HCT116 (cell line): ENCODE results near the gene UROS.

ENCODE experiments used
- ATF3 ChIP-seq: IDR thresholded peaks from 2 replicates; pipeline ENCODE4 v1.6.1; 2012
- CBX3 ChIP-seq: IDR thresholded peaks from 2 replicates; pipeline ENCODE4 v1.6.1; 2012; ENCODE audit warnings: low read depth
- CEBPB ChIP-seq: IDR thresholded peaks from 2 replicates; pipeline ENCODE4 v1.6.1; 2012; ENCODE audit warnings: low read depth
- CTCF ChIP-seq, 3 experiments: fragments of 200-600 bp in 1 of 3; sonication (generic) in 1 of 3; IDR thresholded peaks in 2 of 3; conservative IDR thresholded peaks in 1 of 3; 2 replicates each; pipeline ENCODE4 v1.5.1; 2012 to 2017; ENCODE audit warnings: low read depth in 2 of 3, low read length in 2 of 3, antibody characterized with exemption in 1 of 3, borderline replicate concordance in 1 of 3, control low read depth in 1 of 3, mild to moderate bottlenecking in 1 of 3, mixed read lengths in 1 of 3, mixed run types in 1 of 3, moderate library complexity in 1 of 3; ENCODE audit not compliant: insufficient read depth in 1 of 3
- EGR1 ChIP-seq: IDR thresholded peaks from 2 replicates; pipeline ENCODE4 v1.6.1; 2012; ENCODE audit warnings: low read depth
- EZH2 ChIP-seq: fragments of 200-600 bp; sonication (generic); IDR thresholded peaks from 2 replicates; pipeline ENCODE4 v1.6.1; 2017; ENCODE audit warnings: antibody characterized with exemption, mixed run types
- EZH2phosphoT487 ChIP-seq: fragments of 200-600 bp; IDR thresholded peaks from 2 replicates; pipeline ENCODE4 v1.6.1; 2018; ENCODE audit warnings: antibody characterized with exemption, borderline replicate concordance
- FOSL1 ChIP-seq: IDR thresholded peaks from 2 replicates; pipeline ENCODE4 v1.6.1; 2012; ENCODE audit warnings: low read depth
- POLR2A ChIP-seq: IDR thresholded peaks from 2 replicates; pipeline ENCODE4 v1.7.0; 2011; ENCODE audit warnings: borderline replicate concordance; ENCODE audit not compliant: insufficient read depth, insufficient read length; ENCODE audit errors: extremely low read depth
- POLR2AphosphoS5 ChIP-seq: IDR thresholded peaks from 2 replicates; pipeline ENCODE4 v1.6.1; 2011; ENCODE audit warnings: mild to moderate bottlenecking, low read depth, low read length, moderate library complexity
- RAD21 ChIP-seq: IDR thresholded peaks from 2 replicates; pipeline ENCODE4 v1.6.1; 2012; ENCODE audit warnings: low read depth, mild to moderate bottlenecking
- TCF7L2 ChIP-seq: IDR thresholded peaks from 2 replicates; pipeline ENCODE4 v1.7.0; 2011; ENCODE audit warnings: borderline replicate concordance, inconsistent platforms; ENCODE audit not compliant: insufficient read depth, insufficient read length; ENCODE audit errors: extremely low read depth
- ZNF274 ChIP-seq: fragments of 200-500 bp; sonication (Bioruptor generic); IDR thresholded peaks from 2 replicates; pipeline ENCODE4 v1.6.1; 2014; ENCODE audit warnings: mild to moderate bottlenecking, low read depth, low read length, inconsistent platforms

GRCh38 chr10:125840406-125840805, 17.3 kb upstream of the UROS start:
- TF ChIP-seq CTCF (IDR thresholded peaks at IDR 0.05 in 2 of 3, conservative IDR thresholded peaks at IDR 0.05 in 1 of 3; ENCODE audit: borderline replicate concordance in 1 of 3, insufficient read depth in 1 of 3, low read depth in 2 of 3, low read length in 2 of 3) (no peak), EZH2 (no peak), POLR2A (no peak), CBX3 (no peak), ATF3 (no peak), TCF7L2 (no peak), CEBPB (no peak), ZNF274 (no peak), FOSL1 (no peak), EGR1 (no peak), EZH2phosphoT487 (no peak), POLR2AphosphoS5 (no peak), RAD21 (no peak)
